ENCODE data around the gene AFP. TPM values are rescaled to one million over a fixed set of nuclear protein-coding genes. Genes with fewer than 3 reads are reported as not detected.
A peak's percentile ranks its signal among the peaks of the same experiment; 100 is the strongest.

AFP gene
- total and polyA plus RNA-seq, 2 of the 8 experiments (the other 6 are each of a cell fraction or from before 2014, with no cell fraction given), result 6.1 to 10.4 TPM

DNA sequence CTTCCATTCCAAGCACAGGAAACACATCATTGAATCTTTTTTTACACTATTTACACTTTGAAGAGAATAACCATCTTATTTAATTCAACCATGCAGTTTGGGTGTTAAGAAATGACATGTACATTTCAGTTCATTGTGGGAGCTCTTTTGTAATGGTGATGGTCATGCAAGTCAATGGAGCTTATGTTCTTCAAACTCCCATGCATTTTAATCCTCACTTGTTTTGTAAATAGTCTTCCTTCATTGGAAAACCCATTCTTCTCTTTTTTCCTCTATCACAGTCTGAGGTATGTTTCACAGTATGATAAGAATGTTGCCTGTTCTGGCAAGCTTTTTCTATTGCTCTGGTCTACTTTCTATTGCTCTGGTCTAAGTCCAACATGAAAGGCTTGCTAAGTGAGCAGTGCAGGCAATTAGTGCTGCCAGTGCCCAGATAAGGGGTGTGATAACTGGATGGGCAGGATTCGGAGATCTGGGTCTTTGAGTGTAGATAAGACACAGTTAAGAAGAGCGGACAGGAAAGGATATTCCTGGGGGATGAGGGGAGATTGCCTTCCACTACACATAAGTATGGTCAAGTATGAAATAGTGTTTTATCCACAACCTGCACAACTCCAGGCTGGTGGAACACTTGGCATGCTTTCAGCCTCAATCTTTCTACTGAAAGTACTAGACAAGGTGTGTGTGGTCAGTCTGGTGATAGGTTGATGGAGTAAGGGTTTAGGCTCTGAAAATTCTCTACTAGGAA lies 17.1 kb downstream of the AFP start (continued):
- TF ChIP-seq, protein P1, sequence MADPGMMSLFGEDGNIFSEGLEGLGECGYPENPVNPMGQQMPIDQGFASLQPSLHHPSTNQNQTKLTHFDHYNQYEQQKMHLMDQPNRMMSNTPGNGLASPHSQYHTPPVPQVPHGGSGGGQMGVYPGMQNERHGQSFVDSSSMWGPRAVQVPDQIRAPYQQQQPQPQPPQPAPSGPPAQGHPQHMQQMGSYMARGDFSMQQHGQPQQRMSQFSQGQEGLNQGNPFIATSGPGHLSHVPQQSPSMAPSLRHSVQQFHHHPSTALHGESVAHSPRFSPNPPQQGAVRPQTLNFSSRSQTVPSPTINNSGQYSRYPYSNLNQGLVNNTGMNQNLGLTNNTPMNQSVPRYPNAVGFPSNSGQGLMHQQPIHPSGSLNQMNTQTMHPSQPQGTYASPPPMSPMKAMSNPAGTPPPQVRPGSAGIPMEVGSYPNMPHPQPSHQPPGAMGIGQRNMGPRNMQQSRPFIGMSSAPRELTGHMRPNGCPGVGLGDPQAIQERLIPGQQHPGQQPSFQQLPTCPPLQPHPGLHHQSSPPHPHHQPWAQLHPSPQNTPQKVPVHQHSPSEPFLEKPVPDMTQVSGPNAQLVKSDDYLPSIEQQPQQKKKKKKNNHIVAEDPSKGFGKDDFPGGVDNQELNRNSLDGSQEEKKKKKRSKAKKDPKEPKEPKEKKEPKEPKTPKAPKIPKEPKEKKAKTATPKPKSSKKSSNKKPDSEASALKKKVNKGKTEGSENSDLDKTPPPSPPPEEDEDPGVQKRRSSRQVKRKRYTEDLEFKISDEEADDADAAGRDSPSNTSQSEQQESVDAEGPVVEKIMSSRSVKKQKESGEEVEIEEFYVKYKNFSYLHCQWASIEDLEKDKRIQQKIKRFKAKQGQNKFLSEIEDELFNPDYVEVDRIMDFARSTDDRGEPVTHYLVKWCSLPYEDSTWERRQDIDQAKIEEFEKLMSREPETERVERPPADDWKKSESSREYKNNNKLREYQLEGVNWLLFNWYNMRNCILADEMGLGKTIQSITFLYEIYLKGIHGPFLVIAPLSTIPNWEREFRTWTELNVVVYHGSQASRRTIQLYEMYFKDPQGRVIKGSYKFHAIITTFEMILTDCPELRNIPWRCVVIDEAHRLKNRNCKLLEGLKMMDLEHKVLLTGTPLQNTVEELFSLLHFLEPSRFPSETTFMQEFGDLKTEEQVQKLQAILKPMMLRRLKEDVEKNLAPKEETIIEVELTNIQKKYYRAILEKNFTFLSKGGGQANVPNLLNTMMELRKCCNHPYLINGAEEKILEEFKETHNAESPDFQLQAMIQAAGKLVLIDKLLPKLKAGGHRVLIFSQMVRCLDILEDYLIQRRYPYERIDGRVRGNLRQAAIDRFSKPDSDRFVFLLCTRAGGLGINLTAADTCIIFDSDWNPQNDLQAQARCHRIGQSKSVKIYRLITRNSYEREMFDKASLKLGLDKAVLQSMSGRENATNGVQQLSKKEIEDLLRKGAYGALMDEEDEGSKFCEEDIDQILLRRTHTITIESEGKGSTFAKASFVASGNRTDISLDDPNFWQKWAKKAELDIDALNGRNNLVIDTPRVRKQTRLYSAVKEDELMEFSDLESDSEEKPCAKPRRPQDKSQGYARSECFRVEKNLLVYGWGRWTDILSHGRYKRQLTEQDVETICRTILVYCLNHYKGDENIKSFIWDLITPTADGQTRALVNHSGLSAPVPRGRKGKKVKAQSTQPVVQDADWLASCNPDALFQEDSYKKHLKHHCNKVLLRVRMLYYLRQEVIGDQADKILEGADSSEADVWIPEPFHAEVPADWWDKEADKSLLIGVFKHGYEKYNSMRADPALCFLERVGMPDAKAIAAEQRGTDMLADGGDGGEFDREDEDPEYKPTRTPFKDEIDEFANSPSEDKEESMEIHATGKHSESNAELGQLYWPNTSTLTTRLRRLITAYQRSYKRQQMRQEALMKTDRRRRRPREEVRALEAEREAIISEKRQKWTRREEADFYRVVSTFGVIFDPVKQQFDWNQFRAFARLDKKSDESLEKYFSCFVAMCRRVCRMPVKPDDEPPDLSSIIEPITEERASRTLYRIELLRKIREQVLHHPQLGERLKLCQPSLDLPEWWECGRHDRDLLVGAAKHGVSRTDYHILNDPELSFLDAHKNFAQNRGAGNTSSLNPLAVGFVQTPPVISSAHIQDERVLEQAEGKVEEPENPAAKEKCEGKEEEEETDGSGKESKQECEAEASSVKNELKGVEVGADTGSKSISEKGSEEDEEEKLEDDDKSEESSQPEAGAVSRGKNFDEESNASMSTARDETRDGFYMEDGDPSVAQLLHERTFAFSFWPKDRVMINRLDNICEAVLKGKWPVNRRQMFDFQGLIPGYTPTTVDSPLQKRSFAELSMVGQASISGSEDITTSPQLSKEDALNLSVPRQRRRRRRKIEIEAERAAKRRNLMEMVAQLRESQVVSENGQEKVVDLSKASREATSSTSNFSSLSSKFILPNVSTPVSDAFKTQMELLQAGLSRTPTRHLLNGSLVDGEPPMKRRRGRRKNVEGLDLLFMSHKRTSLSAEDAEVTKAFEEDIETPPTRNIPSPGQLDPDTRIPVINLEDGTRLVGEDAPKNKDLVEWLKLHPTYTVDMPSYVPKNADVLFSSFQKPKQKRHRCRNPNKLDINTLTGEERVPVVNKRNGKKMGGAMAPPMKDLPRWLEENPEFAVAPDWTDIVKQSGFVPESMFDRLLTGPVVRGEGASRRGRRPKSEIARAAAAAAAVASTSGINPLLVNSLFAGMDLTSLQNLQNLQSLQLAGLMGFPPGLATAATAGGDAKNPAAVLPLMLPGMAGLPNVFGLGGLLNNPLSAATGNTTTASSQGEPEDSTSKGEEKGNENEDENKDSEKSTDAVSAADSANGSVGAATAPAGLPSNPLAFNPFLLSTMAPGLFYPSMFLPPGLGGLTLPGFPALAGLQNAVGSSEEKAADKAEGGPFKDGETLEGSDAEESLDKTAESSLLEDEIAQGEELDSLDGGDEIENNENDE (IDR thresholded peaks at IDR 0.05; ENCODE audit: insufficient replicate concordance, low read length), result peak; percentile 79
- TF ChIP-seq EP300 (IDR thresholded peaks at IDR 0.05; ENCODE audit: borderline replicate concordance in 1 of 2, low read depth in 2 of 2, low read length in 2 of 2) (no peak), SP1 (IDR thresholded peaks at IDR 0.05; ENCODE audit: low read depth, low read length) (peak; percentile 77)
